G401.6 (cell line): ENCODE measurements around the gene MAPK8IP2.
A peak's percentile ranks its signal among the peaks of the same experiment; 100 is the strongest.
"Not testable (repeated sequence)": the region's sequence is repeated elsewhere in the genome, so short reads cannot be mapped to it uniquely, and the experiment has no call there.

Experiments
- FAIRE-seq: peaks from 2 replicates; lab custom pipeline; 2012; peaks lifted over from hg19 to GRCh38; lab: Jason Lieb, UNC

MAPK8IP2 gene

DNA sequence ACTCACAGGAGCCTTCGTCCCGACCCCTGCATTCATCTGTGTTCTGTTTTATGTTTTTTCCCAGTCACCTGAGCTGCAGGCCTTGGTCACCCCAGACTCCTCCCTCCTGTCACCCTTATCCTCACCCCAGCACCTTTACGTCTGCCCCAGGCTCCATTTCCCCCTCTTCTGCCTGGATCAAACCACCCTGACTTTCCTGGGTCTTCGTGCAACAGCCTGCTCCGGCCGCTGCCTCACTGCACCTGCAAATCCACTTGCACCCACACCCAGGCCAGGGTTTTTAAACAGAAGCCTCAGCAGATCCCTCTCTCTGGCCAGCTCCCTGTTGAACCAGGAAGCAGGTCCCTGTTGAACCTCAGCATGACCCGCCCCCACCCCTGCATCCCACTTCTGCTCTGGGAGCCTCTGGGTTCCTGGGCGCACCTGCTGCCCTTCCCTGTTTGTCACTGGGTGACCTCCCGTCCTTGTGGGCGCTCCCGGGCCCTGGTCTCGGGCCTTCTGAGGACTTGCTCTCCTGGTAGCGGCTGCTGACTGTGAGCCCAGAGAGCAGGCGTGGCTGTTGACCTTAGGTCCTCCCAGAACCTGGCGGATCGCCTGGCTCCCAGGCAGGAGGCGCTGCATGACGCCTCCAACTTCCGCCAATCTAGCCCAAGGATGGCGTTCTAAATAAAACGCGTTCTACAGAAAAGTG is 12.8 kb downstream of the MAPK8IP2 start:
- no peak for FAIRE-seq

DNA sequence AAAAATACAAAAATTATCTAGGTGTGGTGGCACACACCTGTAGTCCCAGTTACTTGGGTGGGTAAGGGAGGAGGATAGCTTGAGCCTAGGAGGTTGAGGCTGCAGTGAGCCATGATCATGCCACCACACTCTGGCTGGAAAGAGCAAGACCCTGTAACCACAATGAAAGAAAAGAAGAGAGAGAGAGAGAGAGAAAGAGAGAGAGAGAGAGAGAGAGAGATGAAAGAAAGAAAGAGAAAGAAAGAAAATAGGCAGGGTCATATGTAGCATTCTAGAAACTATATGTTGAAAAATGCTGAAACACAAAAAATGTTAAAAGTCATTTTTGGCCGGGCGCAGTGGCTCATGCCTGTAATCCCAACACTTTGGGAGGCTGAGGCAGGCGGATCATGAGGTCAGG is 13.7 kb downstream of the MAPK8IP2 start:
- not testable (repeated sequence) for FAIRE-seq

DNA sequence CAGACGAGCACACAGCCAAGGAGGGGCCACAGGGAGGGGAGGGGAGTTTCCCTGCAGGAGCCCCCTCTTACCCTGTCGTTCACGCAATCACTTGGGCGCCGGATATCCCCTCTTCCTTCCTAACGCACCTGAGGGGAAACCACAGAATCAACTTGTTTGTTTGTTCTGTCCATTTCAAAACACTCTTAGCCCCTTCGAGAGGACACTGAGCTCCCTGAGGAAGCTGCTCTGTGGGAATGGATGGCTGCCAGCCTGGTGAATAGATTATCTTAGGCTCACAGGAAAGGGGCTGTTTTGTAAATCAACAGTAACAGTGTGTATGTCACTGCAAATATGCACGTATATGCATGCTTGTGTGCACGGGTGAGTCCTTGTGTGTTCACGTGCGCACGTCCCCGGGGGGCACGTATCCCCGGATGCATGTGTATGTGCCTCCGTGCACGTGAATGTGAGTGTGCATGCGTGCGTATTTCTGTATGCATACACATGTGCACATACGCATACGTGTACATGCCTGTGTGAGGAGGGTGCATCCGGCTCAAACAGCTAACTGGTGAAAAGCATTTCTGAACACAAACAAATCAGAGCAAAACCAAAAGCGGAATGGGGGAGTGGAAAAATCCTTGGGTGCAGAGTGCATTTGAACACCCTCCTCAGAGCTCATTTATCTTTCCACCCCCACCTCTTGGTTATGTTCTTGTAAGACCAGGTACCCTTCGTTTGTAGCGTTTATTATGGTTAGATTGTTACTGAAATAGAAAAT is 20.2 kb downstream of the MAPK8IP2 start:
- no peak for FAIRE-seq

DNA sequence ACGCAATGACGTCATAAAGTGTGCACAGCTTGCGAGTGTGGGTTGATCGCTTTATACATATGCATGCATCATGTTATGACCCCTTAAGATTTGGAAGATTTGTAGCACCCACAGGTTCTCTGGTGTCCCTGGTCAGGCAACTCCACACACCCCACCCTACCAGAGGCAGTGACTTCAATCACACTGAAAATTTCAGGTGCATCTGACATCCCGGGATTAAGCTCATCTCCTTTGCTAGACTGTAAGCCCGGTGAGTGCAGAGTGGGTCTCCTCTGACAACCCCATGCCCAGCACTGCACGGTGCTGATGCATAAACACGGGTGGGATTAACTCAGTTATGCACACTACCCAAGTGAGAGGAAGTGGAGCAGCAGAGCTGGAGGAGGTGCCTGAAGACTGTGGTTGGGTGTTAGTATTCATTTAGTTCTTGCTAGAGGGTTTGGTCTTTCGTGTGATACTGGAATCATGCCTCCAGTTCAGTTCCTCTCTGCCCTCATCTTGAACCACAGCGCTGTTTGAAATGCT is 20.8 kb downstream of the MAPK8IP2 start:
- no peak for FAIRE-seq

DNA sequence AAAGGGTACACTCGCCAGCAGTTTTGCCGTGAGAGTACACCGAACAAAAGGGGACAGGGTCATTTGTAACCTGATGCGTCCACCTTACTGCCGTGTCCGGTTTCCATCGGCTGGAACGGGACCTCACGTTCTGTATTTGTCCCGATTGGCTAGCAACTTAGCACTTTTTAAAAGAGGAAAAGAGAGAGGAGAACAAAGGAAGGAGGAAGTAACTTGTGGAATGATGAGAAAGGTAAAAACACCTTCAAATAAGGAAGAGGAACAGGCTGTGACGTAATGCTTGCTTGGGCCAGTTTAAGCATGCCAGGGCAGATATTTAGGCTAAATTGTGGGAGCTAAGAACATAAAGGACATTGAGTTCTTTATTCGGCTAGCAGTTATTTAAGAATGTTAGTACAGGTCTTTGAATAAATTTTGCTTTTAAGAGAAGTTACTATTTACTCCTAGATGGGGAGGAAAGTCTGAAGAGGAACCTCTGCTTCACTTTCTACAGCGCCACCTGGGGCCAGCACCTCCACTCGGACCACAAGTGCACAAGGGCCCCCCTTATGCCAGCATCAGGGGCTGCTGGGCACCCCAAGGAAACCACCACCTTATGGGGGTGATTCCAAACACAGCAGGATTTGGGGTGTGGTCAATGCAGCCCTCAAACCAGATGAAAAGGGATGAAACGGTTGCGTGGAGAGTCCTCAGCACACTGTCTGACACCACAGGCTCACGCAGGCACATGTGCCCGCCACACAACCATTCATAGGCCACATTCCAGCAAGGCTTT is 21.5 kb downstream of the MAPK8IP2 start:
- peak; percentile 82 for FAIRE-seq

DNA sequence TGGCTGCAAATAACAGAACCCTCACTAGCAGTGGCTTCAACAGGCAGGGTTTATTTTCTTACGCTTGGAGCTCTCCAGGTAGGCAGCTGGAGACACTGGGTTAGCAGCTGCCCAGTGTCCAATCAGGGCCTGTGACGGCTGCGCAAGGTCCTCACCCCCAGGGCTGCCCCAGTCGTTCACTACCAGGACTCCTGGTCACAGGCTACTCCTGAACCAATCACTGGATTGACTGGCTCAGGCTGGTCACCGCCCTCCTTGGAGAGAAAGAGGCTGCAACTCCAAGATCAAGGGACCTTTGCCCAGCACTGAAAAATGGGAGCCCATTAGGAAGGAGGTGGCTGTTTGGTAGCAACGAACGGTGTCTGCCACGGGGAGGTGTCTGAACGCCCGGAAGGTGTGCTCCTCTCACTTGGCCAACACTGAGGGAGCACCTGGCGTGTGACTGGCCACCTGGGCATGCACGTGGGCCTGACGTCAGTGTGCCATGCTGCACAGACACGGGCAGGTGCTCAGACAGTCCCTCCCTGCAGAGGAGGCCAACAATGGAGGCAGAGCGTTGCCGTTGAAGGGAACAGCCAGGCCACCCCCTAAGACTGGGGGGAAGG is 22.2 kb downstream of the MAPK8IP2 start:
- FAIRE-seq: peak; percentile 28

DNA sequence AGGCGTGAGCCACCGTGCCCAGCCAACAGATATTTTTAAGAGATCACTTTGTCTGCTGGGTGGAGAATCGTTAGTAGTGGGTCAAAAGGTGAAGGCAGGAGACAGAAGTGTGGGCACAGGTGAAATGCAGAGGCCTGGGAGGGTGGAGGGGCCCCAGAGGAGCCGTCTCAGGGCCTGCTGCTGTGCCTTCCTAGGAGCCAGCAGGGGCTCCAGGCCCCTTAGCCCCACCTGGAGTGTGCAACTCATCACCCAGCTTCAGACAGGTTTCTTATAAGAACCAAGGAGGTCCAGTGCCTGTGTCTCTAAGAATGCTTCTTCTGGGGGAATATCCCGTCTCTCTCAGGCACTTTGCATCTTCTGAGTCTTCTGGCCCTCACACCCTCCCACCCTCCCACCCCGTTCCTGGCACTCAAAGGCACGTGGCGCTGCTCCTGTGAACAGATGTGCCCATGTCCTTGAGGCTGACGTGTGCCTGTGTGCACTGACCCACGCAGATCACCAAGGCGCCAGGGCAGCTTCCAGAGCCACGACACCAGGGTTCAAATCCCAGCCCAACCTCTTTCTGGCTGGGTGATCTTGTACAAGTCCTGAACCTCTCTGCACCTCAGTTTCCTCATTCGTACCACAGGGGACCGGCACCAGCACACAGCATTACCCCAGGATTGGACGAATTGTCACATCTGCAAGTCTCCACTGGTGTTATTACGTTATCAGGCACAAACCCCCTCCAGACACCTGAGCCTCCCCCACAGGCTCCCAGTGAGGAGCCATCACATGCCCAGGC is 23.9 kb downstream of the MAPK8IP2 start:
- FAIRE-seq: no peak

DNA sequence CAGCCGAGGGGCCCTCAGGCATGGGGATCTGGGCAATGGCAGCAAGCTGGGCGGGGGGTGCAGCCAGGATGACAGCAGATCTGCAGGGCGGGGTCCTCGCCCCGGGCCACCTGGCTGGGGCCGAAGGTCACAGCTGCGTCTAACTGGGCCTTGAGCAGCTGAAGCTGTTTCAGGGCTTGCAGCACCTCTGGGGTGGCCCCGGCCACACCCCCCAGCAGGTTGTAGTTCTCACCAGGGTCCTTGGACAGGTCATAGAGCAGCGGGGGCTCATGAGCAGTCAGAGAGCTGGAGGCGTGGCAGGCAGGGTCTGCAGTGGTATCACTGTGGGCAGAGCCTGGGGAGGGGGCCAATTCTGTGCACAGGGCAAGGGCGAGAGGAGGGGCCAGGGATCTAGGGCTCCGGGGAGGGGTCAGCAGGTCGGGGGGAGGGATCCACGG is 24.6 kb downstream of the MAPK8IP2 start:
- no peak for FAIRE-seq

DNA sequence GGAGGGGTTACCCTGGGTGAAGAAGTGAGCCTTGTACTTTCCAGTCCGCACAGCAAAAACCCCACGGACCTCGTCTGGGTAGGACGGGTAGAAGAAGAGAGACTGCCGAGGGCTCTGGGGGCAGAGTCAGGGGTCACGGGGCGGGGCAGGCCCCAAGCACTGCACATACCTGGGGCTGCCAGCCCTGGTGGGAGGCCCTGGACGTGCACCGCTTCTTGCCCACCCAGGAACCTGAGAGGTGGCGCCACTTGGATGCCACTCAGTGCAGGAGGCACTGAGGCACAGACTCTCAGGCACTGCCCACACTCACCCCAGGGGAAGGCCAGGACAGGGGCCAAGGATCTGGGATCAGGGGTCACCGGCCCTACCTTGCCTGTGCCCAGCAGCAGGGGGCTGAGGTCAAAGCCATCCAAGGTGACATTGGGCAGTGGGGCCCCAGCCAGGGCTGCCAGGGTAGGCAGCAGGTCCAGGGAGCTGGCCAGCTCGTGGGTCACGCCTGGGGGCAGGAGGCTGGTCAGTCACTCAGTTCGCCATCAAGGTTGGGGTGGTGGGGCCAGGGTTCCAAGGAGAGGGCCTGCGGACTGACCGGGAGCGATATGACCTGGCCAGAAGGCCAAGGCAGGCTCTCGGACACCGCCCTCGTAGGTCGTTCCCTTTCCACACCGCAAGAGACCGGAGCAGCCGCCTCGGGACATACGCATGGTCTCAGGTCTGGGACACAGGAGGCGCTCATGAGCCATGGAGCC is 25.1 kb downstream of the MAPK8IP2 start:
- no peak for FAIRE-seq

DNA sequence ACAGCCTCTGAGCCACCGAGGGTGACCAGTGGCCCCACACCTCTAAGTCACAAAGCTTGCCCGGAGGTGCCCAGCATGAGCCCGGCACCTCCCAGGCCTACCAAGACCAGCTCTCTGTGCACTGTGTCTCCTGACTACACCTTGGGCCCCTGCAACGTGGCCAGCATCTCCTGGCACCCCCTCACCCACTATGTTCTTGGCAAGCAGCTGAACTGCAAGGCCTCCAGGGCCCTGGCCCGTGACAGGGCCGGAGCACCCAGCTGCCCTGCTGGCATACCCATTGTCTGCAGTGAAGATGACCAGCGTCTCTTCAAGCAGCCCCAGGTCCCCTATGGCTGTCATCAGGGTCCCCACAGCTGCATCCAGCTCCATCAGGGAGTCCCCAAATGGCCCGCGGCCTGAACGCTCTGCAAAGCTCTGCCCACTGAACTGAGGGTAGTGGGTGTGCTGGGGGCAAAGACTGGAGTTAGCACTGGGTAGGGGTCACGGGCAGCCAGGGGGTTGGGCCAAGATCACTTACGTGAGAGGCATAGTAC is 25.8 kb downstream of the MAPK8IP2 start:
- no peak for FAIRE-seq

DNA sequence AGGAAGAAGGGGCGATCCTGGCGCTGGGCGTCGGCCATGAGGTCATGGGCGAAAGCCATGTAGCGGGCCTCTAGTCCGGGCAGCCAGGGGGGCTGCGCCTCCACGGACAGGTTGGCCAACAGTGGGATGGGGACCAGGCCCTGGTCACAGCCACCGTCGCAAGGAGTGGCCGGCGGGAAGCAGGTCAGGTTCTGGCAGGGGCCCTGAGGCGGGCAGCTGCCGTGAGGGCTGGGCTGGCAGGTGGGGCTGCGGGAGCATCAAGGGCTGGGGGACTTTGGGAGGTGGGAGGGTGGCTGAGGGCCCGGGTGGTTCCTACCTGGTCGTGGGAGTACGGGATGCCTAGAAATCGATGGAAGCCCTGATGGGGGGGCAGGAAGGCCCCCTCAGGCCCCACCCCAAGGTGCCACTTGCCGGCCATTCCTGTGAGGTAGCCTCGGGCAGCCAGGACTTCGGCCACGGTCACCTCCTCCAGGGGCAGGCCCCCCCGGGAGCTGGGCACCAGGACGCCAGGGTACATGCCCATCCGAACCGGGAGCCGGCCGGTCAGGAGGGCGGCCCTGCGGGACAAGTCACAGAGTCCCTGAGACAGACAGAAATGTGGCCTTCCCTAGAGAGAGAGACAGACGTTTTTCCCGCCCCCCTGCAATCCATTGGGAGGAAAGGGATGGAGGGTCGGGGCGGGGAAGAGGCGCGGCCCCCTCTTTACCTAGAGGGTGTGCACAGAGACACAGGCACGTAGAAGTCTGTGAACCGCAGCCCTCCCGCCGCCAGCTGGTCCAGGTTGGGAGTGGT is 26.5 kb downstream of the MAPK8IP2 start:
- FAIRE-seq: no peak

DNA sequence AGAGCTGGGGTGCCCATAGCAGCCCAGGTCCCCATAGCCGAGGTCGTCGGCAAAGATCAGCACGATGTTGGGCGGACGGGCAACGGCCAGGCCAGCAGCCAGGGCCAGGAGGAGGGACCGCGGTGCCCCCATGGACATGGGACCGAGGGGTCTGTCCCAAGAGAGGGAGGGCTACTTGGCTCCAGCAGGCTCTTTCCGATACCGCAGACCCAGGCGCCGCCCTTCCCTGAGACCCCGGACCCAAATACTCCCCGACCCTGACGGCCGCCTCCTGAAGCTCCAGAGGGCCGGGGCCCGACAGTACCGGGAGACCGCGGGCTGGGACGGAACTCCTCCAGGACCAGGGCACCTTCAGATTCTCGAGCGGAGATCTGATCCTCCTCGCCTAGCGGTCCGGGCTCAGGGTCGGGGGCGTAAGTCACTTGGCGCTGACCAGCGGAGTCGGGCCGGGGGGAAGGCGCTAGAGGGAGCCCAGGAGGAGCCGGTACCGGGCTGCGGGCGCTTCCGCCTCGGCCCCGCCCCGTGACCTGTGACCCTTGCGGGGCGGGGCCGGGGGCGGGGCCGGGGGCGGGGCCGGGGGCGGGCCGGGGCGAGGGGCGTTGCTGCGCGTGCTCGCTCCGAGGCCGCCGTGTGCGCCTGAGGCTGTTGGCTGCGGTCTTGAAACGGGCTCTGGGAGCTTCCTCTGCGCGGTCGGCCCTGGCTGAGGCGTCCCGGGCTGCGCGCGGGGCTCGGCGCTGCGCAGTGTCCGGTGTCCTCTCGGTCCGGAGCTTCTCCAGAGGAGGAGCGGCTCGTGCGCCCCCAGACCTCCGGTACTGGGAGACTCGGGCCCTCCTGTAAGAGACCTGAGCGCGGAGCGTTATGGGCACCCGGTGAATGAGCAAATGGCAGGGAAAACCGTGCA is 27.3 kb downstream of the MAPK8IP2 start, which contains the start of gene ARSA:
ARSA (minus strand) TSS at position 511 of the 901 bp plus-strand sequence; CDS start at position 138, 373 bp downstream.
- no peak for FAIRE-seq

DNA sequence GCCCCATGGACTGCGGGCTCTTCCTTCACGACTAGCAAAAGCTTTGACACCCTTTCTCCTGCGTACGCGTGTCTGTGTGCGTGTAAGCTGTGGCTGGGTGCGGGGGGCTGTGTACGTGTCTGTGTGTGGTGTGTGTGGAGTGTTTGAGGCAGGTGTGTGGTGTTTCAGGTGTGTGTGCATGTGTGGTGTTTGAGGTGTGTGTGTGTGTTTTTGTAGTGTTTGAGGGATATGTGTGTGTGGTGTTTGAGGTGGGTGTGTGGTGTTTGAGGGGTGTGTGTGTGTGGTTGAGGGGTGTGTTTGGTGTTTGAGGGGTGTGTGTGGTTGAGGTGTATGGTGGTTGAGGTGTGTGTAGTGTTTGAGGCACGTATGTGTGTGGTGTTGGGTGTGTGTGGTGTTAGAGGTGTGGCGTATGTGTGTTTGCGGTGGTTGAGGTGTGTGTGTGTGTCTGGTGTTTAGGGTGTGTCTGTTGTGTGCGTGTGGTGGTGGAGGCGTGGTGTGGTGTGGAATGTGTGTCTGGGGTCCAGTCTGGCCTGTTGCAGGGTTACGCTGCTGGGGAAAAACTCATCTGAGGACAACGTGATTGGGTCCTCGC is 28.0 kb downstream of the MAPK8IP2 start:
- no peak for FAIRE-seq

DNA sequence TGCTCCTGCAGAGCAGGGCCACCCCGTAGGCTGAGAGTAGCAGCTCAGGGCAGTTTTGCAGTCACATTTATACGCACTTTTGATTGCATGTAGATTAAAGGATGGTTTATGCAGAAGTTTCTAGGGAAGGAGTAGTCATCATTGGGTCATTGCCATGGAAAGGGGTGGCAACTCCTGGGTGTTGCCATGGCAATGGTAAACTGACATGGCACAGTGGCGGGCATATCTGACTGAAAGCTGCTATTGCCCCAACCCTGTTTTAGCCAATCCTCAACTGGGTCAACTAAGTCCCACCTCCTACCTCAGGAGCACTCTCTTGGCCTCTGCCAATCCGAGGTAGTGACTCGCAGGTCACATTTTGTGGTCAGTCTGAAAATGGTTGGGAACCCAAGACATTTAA is 29.8 kb downstream of the MAPK8IP2 start:
- FAIRE-seq: no peak

DNA sequence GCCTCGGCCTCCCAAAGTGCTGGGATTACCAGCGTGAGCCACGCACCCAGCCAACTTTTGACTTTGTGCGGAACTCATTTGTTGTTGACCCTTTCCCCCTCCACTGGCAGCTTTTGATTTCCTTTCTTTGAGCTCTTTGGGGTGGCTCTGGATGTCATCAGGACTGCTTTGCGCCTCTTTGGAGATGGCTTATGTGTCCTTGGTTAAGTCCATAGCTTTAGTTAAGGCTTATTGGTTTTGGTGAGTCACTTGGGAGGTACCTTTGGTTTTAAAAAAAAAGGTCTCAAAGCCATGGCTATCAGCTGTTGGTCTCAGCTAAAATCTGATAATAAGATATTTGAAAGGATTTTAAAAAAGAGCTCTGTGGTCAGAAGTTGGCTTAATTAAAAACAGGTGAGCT is 32.5 kb downstream of the MAPK8IP2 start:
- FAIRE-seq: no peak

DNA sequence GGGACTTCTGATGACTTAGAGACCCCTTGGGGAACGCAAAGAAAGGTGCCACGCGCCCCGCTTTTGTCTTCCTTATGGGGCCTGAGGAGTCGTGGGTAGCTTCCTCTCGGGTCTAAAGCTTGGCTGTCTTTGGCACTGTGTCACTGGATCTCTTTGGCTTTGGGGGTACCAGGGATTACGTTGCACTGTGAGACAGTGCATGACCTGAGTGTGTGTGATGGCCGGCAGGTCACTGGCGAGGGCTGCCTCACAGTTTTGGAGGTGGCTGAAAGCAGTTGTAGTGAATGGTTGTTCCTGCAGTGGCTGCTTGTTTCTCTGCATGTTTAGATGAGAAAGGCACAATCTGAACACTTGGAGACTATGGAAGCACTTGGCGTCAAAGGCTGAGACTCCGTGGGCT is 33.2 kb downstream of the MAPK8IP2 start:
- FAIRE-seq: no peak

DNA sequence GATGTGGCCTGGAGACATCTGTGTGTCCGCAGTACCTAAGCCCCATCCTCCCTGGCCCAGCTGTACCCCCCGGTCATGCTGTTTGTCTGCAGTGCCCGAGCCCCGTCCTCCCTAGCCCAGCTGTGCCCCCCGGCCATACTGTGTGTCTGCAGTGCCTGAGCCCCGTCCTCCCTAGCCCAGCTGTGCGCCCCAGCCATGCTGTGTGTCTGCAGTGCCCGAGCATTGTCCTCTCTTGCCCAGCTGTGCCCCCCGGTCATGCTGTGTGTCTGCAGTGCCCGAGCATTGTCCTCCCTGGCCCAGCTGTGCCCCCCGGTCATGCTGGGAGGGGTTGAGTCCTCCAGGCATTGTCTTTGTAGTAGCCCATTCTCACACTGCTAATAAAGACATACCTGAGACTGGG is 35.0 kb downstream of the MAPK8IP2 start:
- no peak for FAIRE-seq

DNA sequence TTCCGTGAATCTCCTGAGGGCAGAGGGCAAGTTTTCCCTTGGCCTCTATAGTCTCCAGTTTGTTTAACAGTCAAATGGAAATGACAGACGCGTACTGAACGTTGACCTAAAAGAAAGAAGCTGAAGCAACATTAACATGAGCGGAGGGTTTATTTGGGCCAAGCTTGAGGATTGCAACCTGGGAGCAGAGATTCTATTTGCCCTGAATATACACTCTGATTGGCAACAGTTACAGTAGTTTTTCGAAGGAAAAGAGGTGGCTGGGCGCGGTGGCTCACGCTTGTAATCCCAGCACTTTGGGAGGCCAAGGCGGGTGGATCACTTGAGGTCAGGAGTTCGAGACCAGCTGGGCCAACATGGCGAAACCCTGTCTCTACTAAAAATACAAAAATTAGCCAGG is 39.7 kb downstream of the MAPK8IP2 start:
- FAIRE-seq: not testable (repeated sequence)
